HepG2 (cell line): ENCODE measurements around the gene ENO3. TPM values are rescaled to one million over a fixed set of nuclear protein-coding genes. Genes with fewer than 3 reads are reported as not detected.
A peak's percentile ranks its signal among the peaks of the same experiment; 100 is the strongest.

Experiments
- ELF4 ChIP-seq: sonication (generic); formaldehyde crosslinking; IDR thresholded peaks from 2 replicates; pipeline ENCODE4 v1.5.0; 2020; ENCODE audit warnings: missing genetic modification reagents, mild to moderate bottlenecking, moderate library complexity, borderline replicate concordance
- HNF4A ChIP-seq: sonication (generic); formaldehyde crosslinking; IDR thresholded peaks from 2 replicates; pipeline ENCODE4 v1.4.0; 2020; ENCODE audit warnings: missing genetic modification reagents
- KLF16 ChIP-seq, 2 experiments: sonication (generic) in 1 of 2; formaldehyde crosslinking in 1 of 2; IDR thresholded peaks; 2 replicates each; pipeline versions ENCODE4 v1.6.1 to v1.8.0; 2016 to 2023; ENCODE audit warnings: missing genetic modification reagents in 2 of 2, missing compliant biosample characterization in 1 of 2
- MXD3 ChIP-seq: IDR thresholded peaks from 2 replicates; pipeline ENCODE4 v1.6.1; 2016; ENCODE audit warnings: mild to moderate bottlenecking, missing biosample characterization, missing genetic modification reagents
- NFKBIZ ChIP-seq: IDR thresholded peaks from 2 replicates; pipeline ENCODE4 v1.6.1; 2018; ENCODE audit warnings: missing genetic modification reagents, missing compliant biosample characterization
- NR0B2 ChIP-seq: sonication (generic); formaldehyde crosslinking; IDR thresholded peaks from 2 replicates; pipeline ENCODE4 v1.4.0; 2020; ENCODE audit warnings: mild to moderate bottlenecking, missing genetic modification reagents
- PAF1 ChIP-seq: IDR thresholded peaks from 2 replicates; pipeline ENCODE4 v1.6.1; 2016; ENCODE audit warnings: missing genetic modification reagents, missing compliant biosample characterization
- RARG ChIP-seq: sonication (generic); formaldehyde crosslinking; IDR thresholded peaks from 2 replicates; pipeline ENCODE4 v1.4.0; 2020; ENCODE audit warnings: low read depth, mild to moderate bottlenecking, missing genetic modification reagents
- TBP ChIP-seq: sonication (generic); formaldehyde crosslinking; IDR thresholded peaks from 2 replicates; pipeline ENCODE4 v1.5.0; 2020; ENCODE audit warnings: missing genetic modification reagents
- YEATS2 ChIP-seq: sonication (generic); formaldehyde crosslinking; IDR thresholded peaks from 2 replicates; pipeline ENCODE4 v1.4.0; 2020; ENCODE audit warnings: missing genetic modification reagents, borderline replicate concordance
- ZNF3 ChIP-seq: IDR thresholded peaks from 2 replicates; pipeline ENCODE4 v1.7.0; 2017; ENCODE audit warnings: inconsistent platforms
- ZNF557 ChIP-seq: sonication (generic); formaldehyde crosslinking; IDR thresholded peaks from 2 replicates; pipeline ENCODE4 v1.4.0; 2020; ENCODE audit warnings: missing genetic modification reagents
- ZZZ3 ChIP-seq: sonication (generic); formaldehyde crosslinking; IDR thresholded peaks from 2 replicates; pipeline ENCODE4 v1.4.0; 2020; ENCODE audit warnings: missing genetic modification reagents, mild to moderate bottlenecking, borderline replicate concordance
- polyA plus RNA-seq, 8 experiments: library from polyadenylated mRNA; depleted of rRNA in 3 of 8; stranded (reverse) in 7 of 8; unstranded in 1 of 8; fragments of >200 nt; fragmentation: Illumina TruSeq in 4 of 8; extraction: Trizol in 4 of 8; gene quantifications; 2 replicates each; pipeline versions ENCODE4 v1.2.1 to v1.2.3, GENCODE V29; 2011 to 2016; ENCODE audit warnings: low read depth in 4 of 8, missing spikeins in 1 of 8, mixed read lengths in 1 of 8; ENCODE audit not compliant: insufficient read depth in 1 of 8
- total RNA-seq, 5 experiments: library from RNA; depleted of rRNA; stranded (reverse); fragments of >200 nt; fragmentation: Illumina TruSeq; extraction: Trizol; gene quantifications; 2 replicates each; pipeline ENCODE4 v1.2.3, GENCODE V29; 2016; ENCODE audit warnings: low read depth in 1 of 5
- TF ChIP-seq, protein P1 (sequence below): sonication (generic); formaldehyde crosslinking; conservative IDR thresholded peaks from 2 replicates; pipeline ENCODE4 v1.4.0; 2020; ENCODE audit warnings: mild to moderate bottlenecking, missing genetic modification reagents, moderate library complexity
- TF ChIP-seq, protein P2 (sequence below): sonication (generic); formaldehyde crosslinking; IDR thresholded peaks from 2 replicates; pipeline ENCODE4 v1.4.0; 2020; ENCODE audit warnings: missing genetic modification reagents
- TF ChIP-seq, protein P3 (sequence below): sonication (generic); formaldehyde crosslinking; IDR thresholded peaks from 2 replicates; pipeline ENCODE4 v1.5.0; 2020; ENCODE audit warnings: mild to moderate bottlenecking, missing genetic modification reagents, moderate library complexity
- TF ChIP-seq, protein P4 (sequence below): sonication (generic); formaldehyde crosslinking; IDR thresholded peaks from 2 replicates; pipeline ENCODE4 v1.5.1; 2020; ENCODE audit warnings: mild to moderate bottlenecking, moderate library complexity, missing genetic modification reagents
- TF ChIP-seq, protein P5 (sequence below): sonication (generic); IDR thresholded peaks from 2 replicates; pipeline ENCODE4 v1.6.1; 2016; ENCODE audit warnings: low read depth, borderline replicate concordance

ENO3 gene
- total and polyA plus RNA-seq, 2 of the 13 experiments (the other 11 are each of a cell fraction or from before 2014, with no cell fraction given): 59.8 to 69.8 TPM

DNA sequence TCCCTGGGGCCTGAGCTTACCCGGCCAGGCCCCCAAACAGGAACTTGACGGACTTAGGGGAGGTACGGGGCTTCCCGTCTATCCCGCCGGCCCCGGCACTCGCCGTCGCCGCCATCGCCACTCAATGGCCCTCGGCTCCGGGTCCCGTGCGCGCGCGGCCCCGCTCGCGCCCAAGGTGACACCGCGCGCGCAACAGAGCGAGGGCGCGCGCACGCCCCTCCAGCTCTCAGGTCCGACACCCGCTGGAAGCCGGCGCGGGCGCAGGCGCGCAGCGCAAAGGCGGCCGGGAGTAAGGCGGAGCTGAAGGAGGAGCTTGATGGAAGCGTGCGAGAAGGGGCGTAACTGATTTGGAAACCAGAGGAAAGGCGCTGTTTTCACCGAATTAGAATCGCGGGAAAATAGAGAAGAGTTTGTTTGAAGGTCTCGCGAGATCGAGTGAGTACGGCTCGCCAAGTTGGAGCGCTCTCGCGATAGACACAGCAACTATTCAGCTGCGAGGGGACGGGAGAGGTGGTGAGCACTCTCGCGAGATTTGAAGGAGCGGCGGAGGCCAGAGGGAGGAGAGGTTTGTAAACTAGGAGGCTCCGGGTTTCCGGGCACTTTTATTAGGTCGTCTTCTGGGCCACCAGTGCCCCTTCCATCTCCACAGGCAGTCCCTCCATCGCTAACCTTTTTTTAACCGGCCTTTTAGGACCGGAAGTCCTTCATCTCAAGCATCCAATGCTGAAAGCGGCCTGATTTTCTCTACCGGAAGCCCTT is 10.9 kb upstream of the ENO3 start, which contains the start of the genes RNF167 and SLC25A11 (continued):
- TF ChIP-seq, protein P1, sequence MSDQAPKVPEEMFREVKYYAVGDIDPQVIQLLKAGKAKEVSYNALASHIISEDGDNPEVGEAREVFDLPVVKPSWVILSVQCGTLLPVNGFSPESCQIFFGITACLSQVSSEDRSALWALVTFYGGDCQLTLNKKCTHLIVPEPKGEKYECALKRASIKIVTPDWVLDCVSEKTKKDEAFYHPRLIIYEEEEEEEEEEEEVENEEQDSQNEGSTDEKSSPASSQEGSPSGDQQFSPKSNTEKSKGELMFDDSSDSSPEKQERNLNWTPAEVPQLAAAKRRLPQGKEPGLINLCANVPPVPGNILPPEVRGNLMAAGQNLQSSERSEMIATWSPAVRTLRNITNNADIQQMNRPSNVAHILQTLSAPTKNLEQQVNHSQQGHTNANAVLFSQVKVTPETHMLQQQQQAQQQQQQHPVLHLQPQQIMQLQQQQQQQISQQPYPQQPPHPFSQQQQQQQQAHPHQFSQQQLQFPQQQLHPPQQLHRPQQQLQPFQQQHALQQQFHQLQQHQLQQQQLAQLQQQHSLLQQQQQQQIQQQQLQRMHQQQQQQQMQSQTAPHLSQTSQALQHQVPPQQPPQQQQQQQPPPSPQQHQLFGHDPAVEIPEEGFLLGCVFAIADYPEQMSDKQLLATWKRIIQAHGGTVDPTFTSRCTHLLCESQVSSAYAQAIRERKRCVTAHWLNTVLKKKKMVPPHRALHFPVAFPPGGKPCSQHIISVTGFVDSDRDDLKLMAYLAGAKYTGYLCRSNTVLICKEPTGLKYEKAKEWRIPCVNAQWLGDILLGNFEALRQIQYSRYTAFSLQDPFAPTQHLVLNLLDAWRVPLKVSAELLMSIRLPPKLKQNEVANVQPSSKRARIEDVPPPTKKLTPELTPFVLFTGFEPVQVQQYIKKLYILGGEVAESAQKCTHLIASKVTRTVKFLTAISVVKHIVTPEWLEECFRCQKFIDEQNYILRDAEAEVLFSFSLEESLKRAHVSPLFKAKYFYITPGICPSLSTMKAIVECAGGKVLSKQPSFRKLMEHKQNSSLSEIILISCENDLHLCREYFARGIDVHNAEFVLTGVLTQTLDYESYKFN (CRISPR knock-in tag): peak; percentile 40; the same call in 1 of the 2 replicates
- TF ChIP-seq MXD3 (CRISPR knock-in tag) (no peak), HNF4A (no peak), ZZZ3 (CRISPR knock-in tag) (peak; percentile 14; the same call in 1 of the 2 replicates), ZNF3 (CRISPR knock-in tag) (no peak; the same call in 1 of the 2 replicates), YEATS2 (CRISPR knock-in tag) (peak; percentile 95), ELF4 (CRISPR knock-in tag) (no peak), KLF16 (CRISPR knock-in tag; IDR thresholded peaks at IDR 0.05) (peak in 1 of 2 experiments; percentile 70; a peak in 2 of 4 replicates), TBP (CRISPR knock-in tag) (no peak), RARG (CRISPR knock-in tag) (no peak), NR0B2 (CRISPR knock-in tag) (0 out of 2 replicates have a peak, but pooled peaks have one; percentile 27), NFKBIZ (CRISPR knock-in tag) (no peak), PAF1 (CRISPR knock-in tag) (no peak), ZNF557 (CRISPR knock-in tag) (no peak)
- TF ChIP-seq, protein P2, sequence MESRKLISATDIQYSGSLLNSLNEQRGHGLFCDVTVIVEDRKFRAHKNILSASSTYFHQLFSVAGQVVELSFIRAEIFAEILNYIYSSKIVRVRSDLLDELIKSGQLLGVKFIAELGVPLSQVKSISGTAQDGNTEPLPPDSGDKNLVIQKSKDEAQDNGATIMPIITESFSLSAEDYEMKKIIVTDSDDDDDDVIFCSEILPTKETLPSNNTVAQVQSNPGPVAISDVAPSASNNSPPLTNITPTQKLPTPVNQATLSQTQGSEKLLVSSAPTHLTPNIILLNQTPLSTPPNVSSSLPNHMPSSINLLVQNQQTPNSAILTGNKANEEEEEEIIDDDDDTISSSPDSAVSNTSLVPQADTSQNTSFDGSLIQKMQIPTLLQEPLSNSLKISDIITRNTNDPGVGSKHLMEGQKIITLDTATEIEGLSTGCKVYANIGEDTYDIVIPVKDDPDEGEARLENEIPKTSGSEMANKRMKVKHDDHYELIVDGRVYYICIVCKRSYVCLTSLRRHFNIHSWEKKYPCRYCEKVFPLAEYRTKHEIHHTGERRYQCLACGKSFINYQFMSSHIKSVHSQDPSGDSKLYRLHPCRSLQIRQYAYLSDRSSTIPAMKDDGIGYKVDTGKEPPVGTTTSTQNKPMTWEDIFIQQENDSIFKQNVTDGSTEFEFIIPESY (CRISPR knock-in tag): no peak
- TF ChIP-seq, protein P3, sequence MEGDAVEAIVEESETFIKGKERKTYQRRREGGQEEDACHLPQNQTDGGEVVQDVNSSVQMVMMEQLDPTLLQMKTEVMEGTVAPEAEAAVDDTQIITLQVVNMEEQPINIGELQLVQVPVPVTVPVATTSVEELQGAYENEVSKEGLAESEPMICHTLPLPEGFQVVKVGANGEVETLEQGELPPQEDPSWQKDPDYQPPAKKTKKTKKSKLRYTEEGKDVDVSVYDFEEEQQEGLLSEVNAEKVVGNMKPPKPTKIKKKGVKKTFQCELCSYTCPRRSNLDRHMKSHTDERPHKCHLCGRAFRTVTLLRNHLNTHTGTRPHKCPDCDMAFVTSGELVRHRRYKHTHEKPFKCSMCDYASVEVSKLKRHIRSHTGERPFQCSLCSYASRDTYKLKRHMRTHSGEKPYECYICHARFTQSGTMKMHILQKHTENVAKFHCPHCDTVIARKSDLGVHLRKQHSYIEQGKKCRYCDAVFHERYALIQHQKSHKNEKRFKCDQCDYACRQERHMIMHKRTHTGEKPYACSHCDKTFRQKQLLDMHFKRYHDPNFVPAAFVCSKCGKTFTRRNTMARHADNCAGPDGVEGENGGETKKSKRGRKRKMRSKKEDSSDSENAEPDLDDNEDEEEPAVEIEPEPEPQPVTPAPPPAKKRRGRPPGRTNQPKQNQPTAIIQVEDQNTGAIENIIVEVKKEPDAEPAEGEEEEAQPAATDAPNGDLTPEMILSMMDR (CRISPR knock-in tag): no peak
- TF ChIP-seq, protein P4, sequence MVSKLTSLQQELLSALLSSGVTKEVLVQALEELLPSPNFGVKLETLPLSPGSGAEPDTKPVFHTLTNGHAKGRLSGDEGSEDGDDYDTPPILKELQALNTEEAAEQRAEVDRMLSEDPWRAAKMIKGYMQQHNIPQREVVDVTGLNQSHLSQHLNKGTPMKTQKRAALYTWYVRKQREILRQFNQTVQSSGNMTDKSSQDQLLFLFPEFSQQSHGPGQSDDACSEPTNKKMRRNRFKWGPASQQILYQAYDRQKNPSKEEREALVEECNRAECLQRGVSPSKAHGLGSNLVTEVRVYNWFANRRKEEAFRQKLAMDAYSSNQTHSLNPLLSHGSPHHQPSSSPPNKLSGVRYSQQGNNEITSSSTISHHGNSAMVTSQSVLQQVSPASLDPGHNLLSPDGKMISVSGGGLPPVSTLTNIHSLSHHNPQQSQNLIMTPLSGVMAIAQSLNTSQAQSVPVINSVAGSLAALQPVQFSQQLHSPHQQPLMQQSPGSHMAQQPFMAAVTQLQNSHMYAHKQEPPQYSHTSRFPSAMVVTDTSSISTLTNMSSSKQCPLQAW (CRISPR knock-in tag): peak; percentile 40; the same call in 1 of the 2 replicates
- TF ChIP-seq, protein P5, sequence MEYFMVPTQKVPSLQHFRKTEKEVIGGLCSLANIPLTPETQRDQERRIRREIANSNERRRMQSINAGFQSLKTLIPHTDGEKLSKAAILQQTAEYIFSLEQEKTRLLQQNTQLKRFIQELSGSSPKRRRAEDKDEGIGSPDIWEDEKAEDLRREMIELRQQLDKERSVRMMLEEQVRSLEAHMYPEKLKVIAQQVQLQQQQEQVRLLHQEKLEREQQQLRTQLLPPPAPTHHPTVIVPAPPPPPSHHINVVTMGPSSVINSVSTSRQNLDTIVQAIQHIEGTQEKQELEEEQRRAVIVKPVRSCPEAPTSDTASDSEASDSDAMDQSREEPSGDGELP: peak; percentile 54; the same call in 1 of the 2 replicates
